HepG2 (cell line): ENCODE measurements around the gene UBE2C. TPM values are rescaled to one million over a fixed set of nuclear protein-coding genes. Genes with fewer than 3 reads are reported as not detected.

Experiments used
- ATF7 ChIP-seq, 2 experiments: fragments of 450-650 bp in 1 of 2; sonication (generic) in 1 of 2; formaldehyde crosslinking in 1 of 2; IDR thresholded peaks; 2 replicates each; pipeline versions ENCODE4 v1.4.0 to v1.6.1; 2016 to 2020; ENCODE audit warnings: antibody characterized with exemption in 1 of 2, mild to moderate bottlenecking in 1 of 2, missing genetic modification reagents in 1 of 2
- CEBPB ChIP-seq: IDR thresholded peaks from 2 replicates; pipeline ENCODE4 v1.6.1; 2011; ENCODE audit warnings: low read depth, low read length, improper control_type of control experiment, borderline replicate concordance
- GZF1 ChIP-seq: sonication (generic); formaldehyde crosslinking; IDR thresholded peaks from 2 replicates; pipeline ENCODE4 v1.5.1; 2020; ENCODE audit warnings: mild to moderate bottlenecking, missing genetic modification reagents
- IRF2 ChIP-seq: IDR thresholded peaks from 2 replicates; pipeline ENCODE4 v1.6.1; 2018; ENCODE audit warnings: missing genetic modification reagents, missing compliant biosample characterization
- NCOA1 ChIP-seq: sonication (generic); formaldehyde crosslinking; IDR thresholded peaks from 2 replicates; pipeline ENCODE4 v1.9.0; 2021; ENCODE audit warnings: missing genetic modification reagents
- SNAPC4 ChIP-seq: sonication (generic); formaldehyde crosslinking; IDR thresholded peaks from 2 replicates; pipeline ENCODE4 v1.4.0; 2020; ENCODE audit warnings: mild to moderate bottlenecking, missing genetic modification reagents
- TBX2 ChIP-seq: sonication (generic); formaldehyde crosslinking; IDR thresholded peaks from 2 replicates; pipeline ENCODE4 v1.5.0; 2020; ENCODE audit warnings: missing genetic modification reagents, mild to moderate bottlenecking, borderline replicate concordance
- TFE3 ChIP-seq: IDR thresholded peaks from 2 replicates; pipeline ENCODE4 v1.6.1; 2016
- TGIF2 ChIP-seq: IDR thresholded peaks from 2 replicates; pipeline ENCODE4 v1.6.1; 2016; ENCODE audit warnings: control low read depth, missing compliant biosample characterization
- ZBTB42 ChIP-seq: sonication (generic); formaldehyde crosslinking; IDR thresholded peaks from 2 replicates; pipeline ENCODE4 v1.5.0; 2020; ENCODE audit warnings: mild to moderate bottlenecking, missing genetic modification reagents
- ZNF607 ChIP-seq: sonication (generic); formaldehyde crosslinking; IDR thresholded peaks from 2 replicates; pipeline ENCODE4 v1.5.1; 2020; ENCODE audit warnings: missing genetic modification reagents, mild to moderate bottlenecking, borderline replicate concordance
- ZNF713 ChIP-seq: sonication (generic); formaldehyde crosslinking; IDR thresholded peaks from 2 replicates; pipeline ENCODE4 v1.4.0; 2020; ENCODE audit warnings: mild to moderate bottlenecking, missing genetic modification reagents
- ZNF879 ChIP-seq: sonication (generic); formaldehyde crosslinking; IDR thresholded peaks from 2 replicates; pipeline ENCODE4 v1.8.1; 2023; ENCODE audit warnings: missing genetic modification reagents
- polyA plus RNA-seq, 8 experiments: library from polyadenylated mRNA; depleted of rRNA in 3 of 8; stranded (reverse) in 7 of 8; unstranded in 1 of 8; fragments of >200 nt; fragmentation: Illumina TruSeq in 4 of 8; extraction: Trizol in 4 of 8; gene quantifications; 2 replicates each; pipeline versions ENCODE4 v1.2.1 to v1.2.3, GENCODE V29; 2011 to 2016; ENCODE audit warnings: low read depth in 4 of 8, missing spikeins in 1 of 8, mixed read lengths in 1 of 8; ENCODE audit not compliant: insufficient read depth in 1 of 8
- total RNA-seq, 5 experiments: library from RNA; depleted of rRNA; stranded (reverse); fragments of >200 nt; fragmentation: Illumina TruSeq; extraction: Trizol; gene quantifications; 2 replicates each; pipeline ENCODE4 v1.2.3, GENCODE V29; 2016; ENCODE audit warnings: low read depth in 1 of 5
- TF ChIP-seq, protein P1 (sequence below): IDR thresholded peaks from 2 replicates; pipeline ENCODE4 v1.6.1; 2016; ENCODE audit warnings: missing biosample characterization, missing genetic modification reagents, low read depth
- TF ChIP-seq, protein P2 (sequence below): sonication (generic); formaldehyde crosslinking; IDR thresholded peaks from 2 replicates; pipeline ENCODE4 v1.8.0; 2022; ENCODE audit warnings: mild to moderate bottlenecking, missing genetic modification reagents, moderate library complexity
- TF ChIP-seq, protein P3 (sequence below): sonication (generic); formaldehyde crosslinking; IDR thresholded peaks from 2 replicates; pipeline ENCODE4 v1.5.0; 2020; ENCODE audit warnings: missing genetic modification reagents
- TF ChIP-seq, protein P4 (sequence below): sonication (generic); formaldehyde crosslinking; IDR thresholded peaks from 2 replicates; pipeline ENCODE4 v1.9.0; 2021; ENCODE audit warnings: missing genetic modification reagents, mild to moderate bottlenecking, borderline replicate concordance

UBE2C gene
- total and polyA plus RNA-seq, 2 of the 13 experiments (the other 11 are each of a cell fraction or from before 2014, with no cell fraction given): 100 to 123 TPM

DNA sequence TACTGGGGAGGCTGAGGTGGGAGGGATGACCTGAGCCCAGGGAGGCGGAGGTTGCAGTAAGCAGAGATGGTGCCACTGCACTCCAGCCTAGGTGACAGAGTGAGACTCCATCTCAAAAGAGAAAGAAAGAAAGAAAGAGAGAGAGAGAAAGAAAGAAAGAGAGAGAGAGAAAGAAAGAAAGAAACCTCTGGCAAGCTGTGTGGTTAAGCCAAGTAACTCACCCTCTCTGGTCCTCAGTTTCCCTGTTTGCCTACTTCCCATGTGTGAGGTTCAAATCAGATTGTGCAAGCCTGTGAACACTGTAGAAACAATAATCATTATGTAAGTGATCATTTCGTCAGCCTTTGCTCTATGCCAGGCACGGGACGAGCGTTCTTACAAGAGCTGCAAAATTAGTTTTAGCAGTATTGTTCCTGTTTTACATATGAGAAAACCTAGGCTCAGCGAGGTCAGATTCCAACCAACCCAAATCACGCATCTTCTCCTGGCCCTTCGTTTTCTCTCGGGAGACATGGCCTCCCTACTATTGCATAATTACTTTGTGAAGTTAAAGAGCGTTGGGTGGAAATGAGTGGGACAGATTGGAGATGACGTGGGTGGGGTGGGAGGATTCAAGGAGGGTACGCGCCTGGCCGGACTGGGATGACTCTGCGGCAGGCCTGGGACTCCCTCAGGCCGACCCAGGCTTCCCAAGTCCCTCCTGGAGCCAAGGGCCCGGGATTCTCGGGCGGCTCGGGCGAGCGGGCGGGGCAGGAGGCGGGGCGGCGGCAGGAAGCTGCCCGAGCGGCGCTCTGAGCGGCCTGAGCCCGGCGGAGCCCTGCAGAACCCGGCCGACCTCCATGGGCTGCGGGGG is 20.8 kb downstream of the UBE2C start, which contains the start of gene SNX21 (continued):
- TF ChIP-seq TFE3 (CRISPR knock-in tag) (peak; percentile 12), ZNF713 (no peak), SNAPC4 (CRISPR knock-in tag) (peak; percentile 61; the same call in 1 of the 2 replicates), GZF1 (CRISPR knock-in tag) (no peak), NCOA1 (peak; percentile 46), TBX2 (peak; percentile 63), ZNF607 (CRISPR knock-in tag) (no peak; the same call in 1 of the 2 replicates), CEBPB (peak; percentile 93), ZNF879 (no peak), IRF2 (CRISPR knock-in tag) (peak; percentile 30), TGIF2 (CRISPR knock-in tag) (no peak; the same call in none of the 2 replicates), ATF7 (IDR thresholded peaks at IDR 0.05) (peak; percentile 73), ATF7 (CRISPR knock-in tag; IDR thresholded peaks at IDR 0.05) (no peak), ZBTB42 (CRISPR knock-in tag) (no peak)
- TF ChIP-seq, protein P1, sequence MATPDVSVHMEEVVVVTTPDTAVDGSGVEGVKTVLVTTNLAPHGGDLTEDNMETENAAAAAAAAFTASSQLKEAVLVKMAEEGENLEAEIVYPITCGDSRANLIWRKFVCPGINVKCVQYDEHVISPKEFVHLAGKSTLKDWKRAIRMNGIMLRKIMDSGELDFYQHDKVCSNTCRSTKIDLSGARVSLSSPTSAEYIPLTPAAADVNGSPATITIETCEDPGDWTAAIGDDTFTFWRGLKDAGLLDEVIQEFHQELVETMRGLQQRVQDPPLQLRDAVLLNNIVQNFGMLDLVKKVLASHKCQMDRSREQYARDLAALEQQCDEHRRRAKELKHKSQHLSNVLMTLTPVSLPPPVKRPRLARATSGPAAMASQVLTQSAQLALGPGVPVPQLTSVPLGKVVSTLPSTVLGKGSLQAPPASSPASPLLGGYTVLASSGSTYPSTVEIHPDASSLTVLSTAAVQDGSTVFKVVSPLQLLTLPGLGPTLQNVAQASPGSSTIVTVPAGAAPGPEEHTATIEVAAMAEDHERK (CRISPR knock-in tag): no peak
- TF ChIP-seq, protein P2, sequence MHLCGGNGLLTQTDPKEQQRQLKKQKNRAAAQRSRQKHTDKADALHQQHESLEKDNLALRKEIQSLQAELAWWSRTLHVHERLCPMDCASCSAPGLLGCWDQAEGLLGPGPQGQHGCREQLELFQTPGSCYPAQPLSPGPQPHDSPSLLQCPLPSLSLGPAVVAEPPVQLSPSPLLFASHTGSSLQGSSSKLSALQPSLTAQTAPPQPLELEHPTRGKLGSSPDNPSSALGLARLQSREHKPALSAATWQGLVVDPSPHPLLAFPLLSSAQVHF (CRISPR knock-in tag): 0 out of 2 replicates have a peak, but pooled peaks have one; percentile 10
- TF ChIP-seq, protein P3, sequence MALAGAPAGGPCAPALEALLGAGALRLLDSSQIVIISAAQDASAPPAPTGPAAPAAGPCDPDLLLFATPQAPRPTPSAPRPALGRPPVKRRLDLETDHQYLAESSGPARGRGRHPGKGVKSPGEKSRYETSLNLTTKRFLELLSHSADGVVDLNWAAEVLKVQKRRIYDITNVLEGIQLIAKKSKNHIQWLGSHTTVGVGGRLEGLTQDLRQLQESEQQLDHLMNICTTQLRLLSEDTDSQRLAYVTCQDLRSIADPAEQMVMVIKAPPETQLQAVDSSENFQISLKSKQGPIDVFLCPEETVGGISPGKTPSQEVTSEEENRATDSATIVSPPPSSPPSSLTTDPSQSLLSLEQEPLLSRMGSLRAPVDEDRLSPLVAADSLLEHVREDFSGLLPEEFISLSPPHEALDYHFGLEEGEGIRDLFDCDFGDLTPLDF (CRISPR knock-in tag): 0 out of 2 replicates have a peak, but pooled peaks have one; percentile 52
- TF ChIP-seq, protein P4, sequence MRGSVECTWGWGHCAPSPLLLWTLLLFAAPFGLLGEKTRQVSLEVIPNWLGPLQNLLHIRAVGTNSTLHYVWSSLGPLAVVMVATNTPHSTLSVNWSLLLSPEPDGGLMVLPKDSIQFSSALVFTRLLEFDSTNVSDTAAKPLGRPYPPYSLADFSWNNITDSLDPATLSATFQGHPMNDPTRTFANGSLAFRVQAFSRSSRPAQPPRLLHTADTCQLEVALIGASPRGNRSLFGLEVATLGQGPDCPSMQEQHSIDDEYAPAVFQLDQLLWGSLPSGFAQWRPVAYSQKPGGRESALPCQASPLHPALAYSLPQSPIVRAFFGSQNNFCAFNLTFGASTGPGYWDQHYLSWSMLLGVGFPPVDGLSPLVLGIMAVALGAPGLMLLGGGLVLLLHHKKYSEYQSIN (CRISPR knock-in tag): no peak
